DMS153 treated with DMSO at 0.1 percent for 48 hours (cell line): ENCODE results near the gene FAN1.
"Not testable (repeated sequence)": the region's sequence is repeated elsewhere in the genome, so short reads cannot be mapped to it uniquely, and the experiment has no call there.

Source experiments
- DNase-seq: peaks from one replicate; lab custom pipeline; 2025; ENCODE audit not compliant: unreplicated experiment; lab: John Stamatoyannopoulos, UW

The FAN1 gene

GRCh38 chr15:30903497-30904187 is at the start of gene FAN1:
TSS of gene FAN1 (plus strand) at chr15:30903915. CDS start at chr15:30904664, 749 bp downstream.
- DNase-seq, result peak; percentile 43

- no peak for DNase-seq
These were observed 44.4 kb upstream of the FAN1 start for GRCh38 chr15:30859091-30859874.

- no peak for DNase-seq
These were observed 38.5 kb upstream of the FAN1 start for GRCh38 chr15:30865257-30865656.

GRCh38 chr15:30870681-30871080 is 33.0 kb upstream of the FAN1 start:
- no peak for DNase-seq

GRCh38 chr15:30872341-30872748 is 31.4 kb upstream of the FAN1 start:
- no peak for DNase-seq

- DNase-seq, result no peak
These were observed 26.6 kb upstream of the FAN1 start for GRCh38 chr15:30877070-30877469.

- DNase-seq, result no peak
These were observed 25.2 kb upstream of the FAN1 start for GRCh38 chr15:30878515-30878914.

GRCh38 chr15:30882849-30883433 is 20.8 kb upstream of the FAN1 start:
- no peak for DNase-seq

GRCh38 chr15:30883666-30884065 is 20.0 kb upstream of the FAN1 start:
- DNase-seq, result not testable (repeated sequence)

- no peak for DNase-seq
These were observed 17.9 kb upstream of the FAN1 start for GRCh38 chr15:30885814-30886213.

- no peak for DNase-seq
These were observed 14.5 kb upstream of the FAN1 start for GRCh38 chr15:30889196-30889595.

- DNase-seq, result no peak
These were observed 8.1 kb upstream of the FAN1 start for GRCh38 chr15:30895461-30896210.

GRCh38 chr15:30896211-30896606 is 7.5 kb upstream of the FAN1 start:
- no peak for DNase-seq

- DNase-seq, result no peak
These were observed 1.8 kb upstream of the FAN1 start for GRCh38 chr15:30901889-30902288.

GRCh38 chr15:30904812-30905211 is 1.1 kb downstream of the FAN1 start:
- no peak for DNase-seq

- no peak for DNase-seq
These were observed 2.1 kb downstream of the FAN1 start for GRCh38 chr15:30905821-30906220.

GRCh38 chr15:30906366-30906765 is 2.7 kb downstream of the FAN1 start:
- DNase-seq, result no peak

GRCh38 chr15:30913761-30914160 is 10.0 kb downstream of the FAN1 start:
- no peak for DNase-seq

GRCh38 chr15:30917013-30917412 is 13.3 kb downstream of the FAN1 start:
- no peak for DNase-seq

- DNase-seq, result no peak
These were observed 14.0 kb downstream of the FAN1 start for GRCh38 chr15:30917675-30918074.

GRCh38 chr15:30918366-30918765 is 14.7 kb downstream of the FAN1 start:
- DNase-seq, result no peak
